Nucleus accumbens (tissue), 56 donors: ENCODE measurements around the gene LRIG2.
A peak's percentile ranks its signal among the peaks of the same experiment; 100 is the strongest.
"Not testable (repeated sequence)": the region's sequence is repeated elsewhere in the genome, so short reads cannot be mapped to it uniquely, and the experiment has no call there.

Source experiments
- DNase-seq, 56 donors: peaks; one replicate each; lab custom pipeline; 2025; lab: John Stamatoyannopoulos, UW

Gene LRIG2

DNA sequence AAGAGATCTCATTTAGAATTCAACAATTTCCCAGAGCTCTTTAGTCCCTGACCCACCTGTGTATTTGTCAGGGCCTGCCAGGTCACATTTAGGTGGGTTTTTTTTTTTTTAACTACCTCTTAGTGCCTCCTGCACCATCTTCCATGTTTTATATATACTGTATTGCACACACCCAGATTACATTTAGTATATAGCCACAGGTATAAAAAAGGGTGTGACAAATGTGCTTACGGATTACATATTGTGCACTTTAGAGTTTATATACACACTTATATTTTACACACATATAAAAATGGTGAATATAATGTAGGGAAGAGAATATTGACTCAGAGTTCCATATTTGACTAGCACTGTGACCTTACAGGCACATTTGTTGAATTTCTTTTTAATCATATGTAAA, 17.4 kb upstream of the LRIG2 start:
- no peak for DNase-seq

DNA sequence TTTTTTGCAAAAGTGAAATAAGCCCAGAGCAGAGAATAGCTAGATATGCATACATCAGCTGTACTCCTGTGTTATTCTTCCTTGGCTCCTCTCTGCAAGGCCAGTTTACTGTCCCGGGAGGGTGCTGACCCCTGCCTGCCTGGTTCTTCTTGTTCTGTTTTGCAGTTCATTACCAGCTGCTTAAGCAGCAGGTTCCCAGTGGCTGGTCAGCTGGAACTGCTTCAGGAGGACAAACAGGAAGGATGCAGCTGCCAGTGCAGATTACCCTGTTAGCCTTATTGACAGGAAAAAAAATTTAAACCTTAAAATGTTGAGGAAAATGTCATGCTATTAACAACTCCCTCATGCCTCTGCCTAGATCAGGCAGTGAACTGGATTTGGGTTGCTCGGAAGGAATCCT, 16.0 kb upstream of the LRIG2 start:
- no peak for DNase-seq

DNA sequence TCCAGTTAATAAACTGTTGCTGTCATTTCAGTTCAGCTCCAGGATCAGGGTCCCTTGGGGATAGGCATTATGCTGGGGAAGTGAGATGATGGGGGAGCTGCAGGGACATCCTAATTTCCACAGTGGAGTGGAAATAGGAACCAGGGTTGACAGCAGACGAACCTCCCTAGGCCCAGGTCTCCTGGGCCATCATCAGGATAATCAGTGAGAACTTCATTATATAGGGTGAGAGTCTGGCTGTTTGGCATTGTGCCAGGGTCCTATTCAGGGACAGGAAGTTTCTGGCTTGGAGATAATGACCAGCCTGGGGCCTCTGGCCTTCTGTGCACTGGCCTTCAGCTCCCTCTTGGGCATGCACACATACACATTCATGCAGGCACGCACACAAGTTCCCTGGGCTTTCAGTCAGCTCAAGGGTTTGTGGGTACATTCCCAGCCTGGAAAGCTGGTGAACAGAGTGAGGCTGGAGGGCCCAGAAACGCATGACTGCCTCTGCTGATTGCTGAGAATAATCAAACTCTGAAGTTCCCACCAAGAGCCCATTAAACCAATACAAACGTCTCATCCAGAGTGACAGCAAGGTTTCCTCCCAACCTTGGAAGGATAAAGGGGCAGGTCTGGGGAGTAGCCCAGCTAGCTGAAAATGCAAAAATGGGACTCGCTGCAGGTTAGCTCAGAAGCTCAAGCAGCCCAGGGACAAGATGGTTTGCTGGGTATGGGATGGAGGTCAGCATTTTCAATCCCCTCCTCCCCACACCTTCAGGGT, 13.9 kb upstream of the LRIG2 start:
- peak in 1 of 56 donors; percentile 29 for DNase-seq

DNA sequence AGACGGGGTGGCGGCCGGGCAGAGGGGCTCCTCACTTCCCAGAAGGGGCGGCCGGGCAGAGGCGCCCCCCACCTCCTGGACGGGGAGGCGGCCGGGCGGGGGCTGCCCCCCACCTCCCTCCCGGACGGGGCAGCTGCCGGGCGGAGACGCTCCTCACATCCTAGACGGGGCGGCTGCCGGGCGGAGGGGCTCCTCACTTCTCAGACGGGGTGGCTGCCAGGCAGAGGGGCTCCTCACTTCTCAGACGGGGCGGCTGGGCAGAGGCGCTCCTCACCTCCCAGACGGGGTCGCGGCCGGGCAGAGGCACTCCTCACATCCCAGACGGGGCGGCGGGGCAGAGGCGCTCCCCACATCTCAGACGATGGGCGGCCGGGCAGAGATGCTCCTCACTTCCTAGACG, 9.5 kb upstream of the LRIG2 start:
- not testable (repeated sequence) for DNase-seq

DNA sequence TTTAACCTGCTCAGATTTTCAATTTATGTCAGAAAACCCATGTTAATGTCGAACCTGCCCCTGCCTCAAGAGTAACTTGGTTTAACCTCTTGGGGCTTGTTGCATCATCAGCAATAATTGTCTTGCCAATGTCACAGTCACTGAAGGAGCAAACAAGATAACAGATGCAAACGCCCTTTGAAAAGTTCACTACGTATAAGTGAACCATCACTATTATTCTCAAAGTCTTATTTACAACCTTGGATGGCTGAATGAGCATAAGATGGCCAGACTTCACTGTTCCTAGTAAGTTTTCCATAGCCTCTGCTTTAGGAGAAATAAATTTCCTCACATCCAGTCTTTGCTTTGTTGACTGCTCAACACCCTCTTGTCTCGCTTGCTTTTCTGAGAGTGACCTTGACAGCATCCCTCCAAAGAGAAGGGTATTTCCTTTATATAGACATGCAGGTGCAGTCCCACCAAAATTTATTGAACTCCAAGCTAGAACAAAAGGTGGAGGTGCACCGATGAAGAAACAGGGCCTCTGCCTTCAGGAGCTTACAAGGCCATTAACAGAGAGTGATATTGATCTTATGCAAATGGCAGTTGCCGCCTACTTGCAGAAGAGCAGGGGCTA, 749 bp upstream of the LRIG2 start:
- no peak for DNase-seq

DNA sequence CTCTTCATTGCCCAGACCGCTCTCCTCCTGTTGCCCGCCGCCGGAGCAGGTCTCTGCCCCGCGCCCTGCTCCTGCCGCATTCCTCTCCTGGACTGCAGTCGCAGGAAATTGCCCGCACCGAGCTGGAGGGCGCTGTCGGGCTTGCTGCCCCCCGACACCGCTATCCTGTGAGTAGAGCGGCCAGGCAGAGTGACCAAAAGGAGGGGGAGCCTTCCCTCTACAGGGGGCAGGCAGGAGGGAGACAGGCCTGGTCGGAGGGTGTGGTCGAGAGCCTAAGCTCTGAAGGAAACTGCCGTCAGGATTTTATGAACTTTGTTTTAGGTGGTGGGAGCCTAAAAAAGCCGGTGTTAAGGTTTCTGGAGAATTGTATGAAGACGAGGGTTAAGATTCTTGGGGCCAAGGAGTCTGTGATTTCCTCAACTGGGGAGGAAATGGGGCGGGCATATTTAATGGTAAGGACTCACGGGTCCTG, 517 bp downstream of the LRIG2 start:
- DNase-seq = peak in 14 of 56 donors; percentile 37 to 80 (median 63)

DNA sequence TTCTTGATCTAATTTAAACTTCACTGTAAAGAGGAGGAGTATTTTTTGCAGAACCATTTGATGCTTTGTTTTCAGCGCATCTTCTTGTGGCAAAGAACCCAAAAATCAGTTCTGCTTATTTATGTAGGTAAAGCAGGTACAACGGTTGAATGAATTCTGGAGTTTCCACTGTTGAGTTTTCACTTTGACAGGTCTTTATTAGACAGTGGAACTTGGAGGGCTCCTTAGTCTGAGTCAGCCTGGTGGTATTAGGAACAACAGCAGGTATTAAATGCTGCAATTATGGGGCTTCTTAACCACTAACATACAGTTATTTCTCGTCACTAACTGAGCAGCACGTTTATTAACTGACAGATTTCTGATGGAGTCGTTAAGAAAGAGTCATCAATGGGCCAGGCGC, 1.2 kb downstream of the LRIG2 start:
- no peak for DNase-seq

DNA sequence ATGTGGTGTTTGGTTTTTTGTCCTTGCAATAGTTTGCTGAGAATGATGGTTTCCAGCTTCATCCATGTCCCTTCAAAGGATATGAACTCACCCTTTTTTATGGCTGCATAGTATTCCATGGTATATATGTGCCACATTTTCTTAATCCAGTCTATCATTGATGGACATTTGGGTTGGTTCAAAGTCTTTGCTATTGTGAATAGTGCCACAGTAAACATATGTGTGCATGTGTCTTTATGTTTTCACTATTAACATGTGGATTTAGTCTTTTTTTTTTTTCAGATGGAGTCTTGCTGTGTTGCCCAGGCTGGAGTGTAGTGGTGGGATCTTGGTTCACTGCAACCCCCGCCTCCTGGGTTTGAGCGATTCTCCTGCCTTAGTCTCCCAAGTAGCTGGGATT, 5.0 kb downstream of the LRIG2 start:
- DNase-seq = not testable (repeated sequence)

DNA sequence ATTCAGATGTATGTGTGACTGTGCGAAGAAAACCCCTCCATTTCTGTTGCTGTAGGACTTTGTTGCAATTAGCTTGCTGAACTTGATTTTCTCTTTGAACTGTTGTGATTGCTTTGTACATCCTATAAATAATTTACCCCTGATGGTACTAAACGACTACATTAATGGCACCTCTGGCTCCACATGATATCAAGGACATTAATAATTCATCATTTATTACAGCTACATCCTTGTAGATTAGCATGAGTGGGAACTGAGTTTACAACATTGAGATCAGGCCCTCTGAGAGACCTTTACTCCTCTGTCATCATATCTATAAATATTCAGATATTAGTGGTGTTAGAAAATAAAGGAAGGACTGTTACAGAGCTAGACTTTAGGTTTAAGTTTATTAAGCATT, 13.5 kb downstream of the LRIG2 start:
- DNase-seq = no peak

DNA sequence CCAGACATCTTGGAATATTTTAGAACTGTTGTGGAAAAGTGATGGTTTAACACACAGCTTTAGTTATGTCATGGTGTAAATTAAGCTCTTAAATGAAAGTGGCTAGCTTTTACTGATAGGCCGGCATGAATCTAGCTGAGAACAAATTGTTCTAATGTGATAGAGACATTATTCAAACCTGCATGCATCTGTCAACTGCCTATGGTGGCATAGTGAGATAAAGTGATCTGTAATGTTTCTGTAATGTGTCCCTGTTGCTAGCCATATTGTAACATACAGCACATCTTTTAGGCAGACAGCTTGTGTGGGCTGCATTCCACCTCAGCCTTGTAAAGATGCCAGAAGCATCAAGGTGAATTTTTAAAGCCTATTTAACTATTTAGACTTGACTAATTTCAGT, 16.0 kb downstream of the LRIG2 start:
- peak in 1 of 56 donors; percentile 16 for DNase-seq

DNA sequence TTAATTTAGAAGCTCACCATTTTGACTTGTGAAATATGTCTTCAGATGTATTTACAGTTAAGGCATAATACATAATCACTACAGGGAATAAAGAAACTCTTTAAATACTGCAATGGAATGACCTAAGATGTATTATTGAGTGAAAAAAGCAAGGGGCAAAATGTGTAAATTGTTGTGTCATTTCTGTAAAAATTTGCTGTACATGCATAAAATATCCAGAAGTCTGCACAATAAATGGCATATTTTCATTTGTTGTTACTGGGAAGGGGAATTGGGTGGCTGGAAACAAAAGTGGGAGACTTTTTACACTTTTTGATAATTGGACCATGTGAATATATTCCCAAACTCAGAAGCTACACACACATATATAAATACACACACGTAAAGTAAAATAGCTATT, 17.1 kb downstream of the LRIG2 start:
- no peak for DNase-seq

DNA sequence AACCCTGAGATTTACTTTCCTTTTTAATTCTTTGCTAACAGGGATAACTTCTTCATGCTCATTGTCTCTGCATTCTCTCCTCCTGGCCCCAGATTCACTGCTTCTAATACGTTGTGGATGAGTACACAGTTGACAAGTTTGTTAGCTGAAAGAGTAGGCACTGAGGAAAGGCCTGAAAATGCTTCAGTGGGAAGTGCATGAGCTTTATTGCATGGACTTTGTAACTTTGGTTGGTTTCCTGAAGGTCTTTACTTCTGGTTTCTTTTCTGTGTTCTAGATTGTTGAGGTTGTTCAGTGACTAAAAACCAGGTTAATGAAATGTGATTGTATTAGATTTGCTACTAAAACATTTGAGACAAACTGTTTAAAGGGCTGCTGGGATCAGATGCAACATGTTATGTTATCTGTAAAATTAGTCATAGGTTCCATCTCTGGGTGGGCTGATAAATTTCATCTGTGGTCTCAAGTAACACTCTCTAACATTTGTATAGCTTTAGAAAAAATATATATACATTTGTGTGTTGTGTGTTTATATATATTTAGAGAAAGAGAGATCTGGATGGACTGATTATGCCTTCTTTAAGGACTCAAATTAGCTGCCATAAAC, 19.1 kb downstream of the LRIG2 start:
- DNase-seq = no peak

DNA sequence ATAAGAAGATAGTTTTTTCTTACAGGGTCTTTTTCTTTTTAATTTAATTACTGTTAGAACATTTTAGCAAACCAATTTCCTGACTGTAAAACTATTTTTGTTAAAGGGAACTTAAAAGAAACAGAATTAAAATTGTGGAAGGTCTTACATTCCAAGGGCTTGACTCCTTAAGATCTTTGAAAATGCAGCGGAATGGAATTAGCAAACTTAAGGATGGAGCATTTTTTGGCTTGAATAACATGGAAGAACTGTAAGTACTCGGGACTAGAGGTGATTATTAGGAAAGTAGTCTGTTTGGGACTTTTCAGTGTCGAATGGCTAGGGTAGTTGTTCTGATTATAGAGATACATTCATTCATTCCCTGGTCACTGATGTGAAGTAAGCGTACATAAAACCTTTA, 21.5 kb downstream of the LRIG2 start:
- no peak for DNase-seq

DNA sequence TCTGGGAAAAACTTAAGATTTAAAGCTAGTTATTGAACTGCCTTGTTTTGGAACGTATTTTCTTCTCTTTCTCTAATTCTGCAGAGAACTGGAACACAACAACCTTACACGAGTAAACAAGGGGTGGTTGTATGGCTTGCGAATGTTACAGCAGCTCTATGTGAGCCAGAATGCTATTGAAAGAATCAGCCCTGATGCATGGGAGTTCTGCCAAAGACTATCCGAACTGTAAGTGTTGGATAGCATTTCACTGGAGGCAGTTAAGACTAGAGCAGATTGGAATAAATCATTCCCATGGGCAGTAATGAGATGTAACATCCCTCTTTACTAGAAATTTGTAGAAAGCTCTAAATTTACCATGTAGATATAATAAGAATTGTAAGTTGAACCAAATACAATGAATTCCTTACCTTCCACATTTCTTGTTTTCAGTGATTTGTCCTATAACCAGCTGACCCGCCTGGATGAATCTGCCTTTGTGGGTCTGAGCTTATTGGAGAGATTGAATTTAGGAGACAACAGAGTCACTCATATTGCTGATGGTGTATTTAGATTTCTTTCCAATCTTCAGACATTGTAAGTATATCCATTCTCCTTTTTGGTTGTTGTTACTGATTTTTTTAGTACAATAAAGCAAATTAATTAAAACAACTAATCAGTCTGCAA, 22.9 kb downstream of the LRIG2 start:
- DNase-seq = peak in 16 of 56 donors; percentile 1 to 22 (median 7)

DNA sequence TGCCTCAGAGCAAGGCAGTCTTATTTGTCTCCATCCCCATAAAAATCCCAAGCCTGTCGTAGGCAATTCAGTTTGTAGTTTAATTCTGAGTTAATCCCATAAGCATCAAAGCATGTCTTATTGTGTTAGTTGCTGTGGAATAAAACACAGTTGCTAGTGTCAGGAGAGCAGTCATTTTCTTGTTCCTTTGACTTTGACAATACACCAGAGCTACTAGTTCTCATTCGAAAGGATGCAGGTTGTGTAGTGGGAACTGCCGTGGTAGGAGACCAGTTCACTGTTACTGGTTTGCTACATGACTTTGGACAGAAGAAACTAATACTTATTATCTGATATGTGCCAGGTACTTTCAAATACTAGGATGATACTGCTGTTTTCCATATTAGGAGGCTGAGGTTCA, 23.5 kb downstream of the LRIG2 start:
- DNase-seq = peak in 1 of 56 donors; percentile 29

DNA sequence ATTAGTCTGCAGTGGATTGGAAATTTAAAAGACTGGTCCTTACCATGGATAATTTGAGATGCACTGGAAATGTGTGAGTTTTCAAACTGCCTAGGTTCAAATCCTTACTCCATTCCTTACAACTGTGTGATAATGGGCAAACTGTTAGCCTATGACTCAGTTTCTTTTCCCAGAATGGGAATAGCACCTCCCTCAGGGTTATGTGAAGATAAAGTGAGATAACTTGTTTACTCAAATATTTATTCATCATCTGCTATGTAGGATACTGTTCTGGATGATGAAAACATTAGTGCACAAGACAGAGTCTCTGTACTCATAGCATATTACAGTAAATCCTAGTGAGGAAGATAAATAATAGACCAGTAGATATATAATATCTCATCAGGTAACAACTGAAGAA, 28.6 kb downstream of the LRIG2 start:
- DNase-seq = no peak

DNA sequence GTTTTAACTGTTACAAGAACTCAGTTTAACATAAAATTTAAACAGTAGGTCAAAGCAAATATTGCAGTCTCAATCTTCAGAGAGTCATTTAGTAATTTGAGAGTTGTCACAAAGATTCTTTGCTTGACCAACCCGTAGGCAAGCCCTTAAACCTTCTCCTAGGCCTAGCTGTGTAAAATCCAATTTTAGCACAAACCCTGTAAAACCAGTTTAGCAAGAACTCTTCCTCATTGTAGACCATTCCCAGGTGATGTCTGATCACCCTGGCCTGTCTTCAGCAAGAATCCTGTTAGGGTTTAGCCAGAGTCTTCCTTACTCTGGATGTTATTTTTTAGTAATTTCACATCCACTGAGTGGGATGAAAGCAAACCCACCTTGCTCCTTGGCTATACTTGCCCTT, 30.1 kb downstream of the LRIG2 start:
- no peak for DNase-seq

DNA sequence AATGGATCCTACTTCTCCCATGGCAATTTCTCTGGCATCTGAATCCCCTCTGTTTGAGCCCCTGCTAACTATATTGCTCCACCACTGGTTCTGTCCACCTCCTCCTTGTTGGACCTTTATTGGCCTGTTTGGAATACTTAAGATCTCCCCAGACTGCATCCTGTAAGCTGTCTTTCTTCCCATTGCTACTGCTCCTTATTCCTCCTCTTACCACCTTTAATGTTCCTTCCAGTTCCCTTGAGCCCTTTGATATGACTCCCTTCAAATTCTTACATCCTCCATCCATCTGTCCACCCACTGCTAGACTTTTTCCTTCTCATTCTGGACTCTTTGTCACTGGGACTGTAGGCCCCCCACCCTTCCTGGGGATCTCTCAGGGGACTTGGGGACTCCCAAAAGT, 31.0 kb downstream of the LRIG2 start:
- no peak for DNase-seq

DNA sequence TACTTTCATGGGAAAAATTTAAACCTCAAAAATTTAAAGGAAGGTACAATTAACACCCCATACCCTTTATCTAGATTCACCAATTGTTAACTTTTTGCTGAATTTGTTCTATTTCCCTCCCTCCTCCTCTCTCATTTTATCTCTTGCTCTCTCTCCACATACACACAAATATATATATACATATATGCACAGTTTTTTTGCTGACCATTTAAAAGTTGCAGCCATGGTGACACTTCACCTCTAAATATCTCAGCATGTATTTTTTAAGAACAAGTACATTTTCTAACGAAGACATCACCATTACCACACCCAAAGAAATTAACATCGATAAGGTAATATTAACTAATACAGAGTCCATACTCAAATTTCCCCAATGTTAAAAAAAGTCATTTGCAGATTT, 33.9 kb downstream of the LRIG2 start:
- DNase-seq = no peak

DNA sequence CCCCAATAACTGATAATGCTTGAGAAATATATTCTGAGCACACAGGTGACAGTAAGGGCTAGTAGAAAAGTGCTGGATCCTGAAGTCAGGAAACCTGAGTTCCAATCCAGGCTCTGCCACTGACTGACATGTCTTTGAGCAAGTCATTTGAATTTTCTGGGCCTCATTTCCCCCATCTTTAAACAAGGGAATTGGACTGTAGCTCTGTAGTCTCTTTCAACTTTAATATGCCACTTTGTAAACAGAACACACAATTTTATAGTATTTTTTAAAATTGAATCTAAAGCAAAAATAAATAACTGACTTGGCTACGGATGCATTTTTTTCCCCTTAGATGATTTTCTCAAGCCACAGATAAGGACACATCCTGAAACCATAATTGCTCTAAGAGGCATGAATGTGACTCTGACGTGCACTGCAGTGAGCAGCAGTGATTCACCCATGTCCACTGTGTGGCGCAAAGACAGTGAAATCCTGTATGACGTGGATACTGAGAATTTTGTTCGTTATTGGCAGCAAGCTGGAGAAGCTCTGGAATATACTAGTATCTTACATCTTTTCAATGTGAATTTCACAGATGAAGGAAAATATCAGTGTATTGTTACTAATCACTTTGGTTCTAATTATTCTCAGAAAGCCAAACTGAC, 37.0 kb downstream of the LRIG2 start:
- DNase-seq = peak in 13 of 56 donors; percentile 2 to 50 (median 12)

DNA sequence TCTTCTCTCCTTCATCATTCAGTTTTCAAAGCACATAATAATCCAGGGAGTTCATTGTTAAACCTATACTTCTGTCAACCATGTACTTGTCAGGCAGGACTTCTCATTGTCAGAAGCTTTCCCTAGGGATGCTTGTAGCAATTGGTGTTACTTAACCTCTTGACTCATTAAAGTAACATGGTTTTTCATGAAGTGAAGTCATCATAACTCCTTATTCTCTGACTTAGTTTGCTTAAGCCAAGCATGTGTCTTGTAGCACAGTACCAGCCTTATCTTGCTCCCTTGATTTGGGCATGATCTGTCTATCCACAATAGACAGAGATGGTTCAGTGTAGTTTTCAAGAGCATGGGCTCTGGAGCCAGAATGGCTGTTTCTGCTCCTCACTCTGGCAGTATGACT, 45.3 kb downstream of the LRIG2 start:
- DNase-seq = no peak
